Neuronal stem cell (in vitro differentiated cells): ENCODE measurements around the gene DPPA2.

ENCODE experiments used
- DNase-seq: peaks from one replicate; pipeline ENCODE4 v3.0.0-alpha.2; 2013; ENCODE audit warnings: low spot score
- H2AFZ ChIP-seq: one replicate; pipeline ENCODE4 v1.6.1; 2013; ENCODE audit warnings: mild to moderate bottlenecking, low read length, inconsistent platforms
- H2AK5ac ChIP-seq: 2 replicates; pipeline ENCODE4 v1.6.1; 2013; ENCODE audit warnings: low read depth, mild to moderate bottlenecking, inconsistent platforms, low read length, moderate library complexity, mixed read lengths
- H2BK120ac ChIP-seq: 2 replicates; pipeline ENCODE4 v1.6.1; 2013; ENCODE audit warnings: low read depth, mild to moderate bottlenecking, inconsistent platforms, low read length, moderate library complexity, mixed read lengths
- H2BK12ac ChIP-seq: one replicate; pipeline ENCODE4 v1.6.1; 2013; ENCODE audit warnings: low read length, inconsistent platforms
- H2BK15ac ChIP-seq: 2 replicates; pipeline ENCODE4 v1.6.1; 2013; ENCODE audit warnings: mild to moderate bottlenecking, low read length, inconsistent platforms, mixed read lengths
- H2BK5ac ChIP-seq: one replicate; pipeline ENCODE4 v1.6.1; 2013; ENCODE audit warnings: inconsistent platforms, mild to moderate bottlenecking, low read length, moderate library complexity
- H3K14ac ChIP-seq: one replicate; pipeline ENCODE4 v1.6.1; 2013; ENCODE audit warnings: low read length, inconsistent platforms
- H3K18ac ChIP-seq: 2 replicates; pipeline ENCODE4 v1.6.1; 2013; ENCODE audit warnings: low read length, inconsistent platforms
- H3K23ac ChIP-seq: 2 replicates; pipeline ENCODE4 v1.6.1; 2013; ENCODE audit warnings: low read depth, mild to moderate bottlenecking, mixed read lengths, low read length, inconsistent platforms; ENCODE audit not compliant: poor library complexity
- H3K27ac ChIP-seq: replicated peaks from 3 replicates; pipeline ENCODE4 v1.5.1; 2013; ENCODE audit warnings: low read length, inconsistent platforms
- H3K27me3 ChIP-seq, 3 experiments: 2 replicates each; pipeline ENCODE4 v1.6.1; 2013; ENCODE audit warnings: low read length in 3 of 3, mild to moderate bottlenecking in 2 of 3, inconsistent platforms in 1 of 3, low read depth in 1 of 3, mixed read lengths in 1 of 3, moderate library complexity in 1 of 3; ENCODE audit not compliant: control insufficient read depth in 3 of 3, insufficient read depth in 3 of 3
- H3K36me3 ChIP-seq, 2 donors: replicated peaks in 1 of 2; 2 replicates each; pipeline ENCODE4 v1.6.1; 2013; ENCODE audit warnings: low read length in 2 of 2; ENCODE audit not compliant: control insufficient read depth in 2 of 2, insufficient read depth in 2 of 2
- H3K4ac ChIP-seq: 2 replicates; pipeline ENCODE4 v1.6.1; 2013; ENCODE audit warnings: inconsistent platforms, mild to moderate bottlenecking, low read length, moderate library complexity
- H3K4me1 ChIP-seq, 2 donors: 1 replicate in 1 of 2; 2 replicates in 1 of 2; pipeline ENCODE4 v1.6.1; 2013; ENCODE audit warnings: low read length in 2 of 2, low read depth in 1 of 2; ENCODE audit not compliant: control insufficient read depth in 2 of 2, insufficient read depth in 1 of 2
- H3K4me2 ChIP-seq: one replicate; pipeline ENCODE4 v1.6.1; 2013; ENCODE audit warnings: mild to moderate bottlenecking, low read length, inconsistent platforms; ENCODE audit not compliant: insufficient read depth, poor library complexity, severe bottlenecking
- H3K4me3 ChIP-seq, 2 donors: 2 replicates each; pipeline ENCODE4 v1.5.1; 2013; ENCODE audit warnings: low read length in 2 of 2, mild to moderate bottlenecking in 2 of 2, inconsistent platforms in 1 of 2, moderate library complexity in 1 of 2
- H3K79me1 ChIP-seq: one replicate; pipeline ENCODE4 v1.6.1; 2013; ENCODE audit warnings: low read depth, mild to moderate bottlenecking, inconsistent platforms, low read length, moderate library complexity
- H3K9ac ChIP-seq: one replicate; pipeline ENCODE4 v1.6.1; 2013; ENCODE audit warnings: mild to moderate bottlenecking, low read depth, low read length, inconsistent platforms; ENCODE audit not compliant: poor library complexity
- H3K9me3 ChIP-seq, 2 donors: replicated peaks in 1 of 2; 2 replicates each; pipeline versions ENCODE3 to v1.6.1; 2013; ENCODE audit warnings: low read length in 2 of 2, mild to moderate bottlenecking in 2 of 2, inconsistent platforms in 1 of 2, low read depth in 1 of 2, mixed read lengths in 1 of 2, moderate library complexity in 1 of 2; ENCODE audit not compliant: control insufficient read depth in 2 of 2, insufficient read depth in 1 of 2
- H4K8ac ChIP-seq: one replicate; pipeline ENCODE4 v1.6.1; 2013; ENCODE audit warnings: low read depth, mild to moderate bottlenecking, inconsistent platforms, low read length, moderate library complexity
- H4K91ac ChIP-seq: one replicate; pipeline ENCODE4 v1.6.1; 2013; ENCODE audit warnings: low read length, low read depth, mild to moderate bottlenecking, inconsistent platforms; ENCODE audit not compliant: poor library complexity
- WGBS, 2 donors: extraction: QIAGEN DNeasy Blood & Tissue Kit; methylation state at CpG; one replicate each; pipeline ENCODE4 v1.1.7; 2013; ENCODE audit warnings: missing lambda C conversion rate in 2 of 2, mixed read lengths in 1 of 2; ENCODE audit not compliant: insufficient read length in 2 of 2, insufficient replicate concordance in 1 of 2; ENCODE audit errors: extremely low coverage in 2 of 2; 5-methylcytosine and 5-hydroxymethylcytosine counted together

Gene DPPA2

GRCh38 chr3:109334572-109334971 lies 18.3 kb upstream of the DPPA2 start:
- peaks cover 10% of the 10 kb centered on the region in 2 donors for H3K4me1 ChIP-seq
- peaks cover 28 to 57% of the 10 kb centered on the region in 2 donors for H3K36me3 ChIP-seq
- no peak overlapping the region for H3K27ac ChIP-seq
- H3K4me3 ChIP-seq = peak overlapping the region in 1 of 2 donors; percentile 49
- no peak overlapping the region for H2AFZ ChIP-seq
- H3K23ac ChIP-seq = no peak overlapping the region
- H3K4me2 ChIP-seq = peak overlapping the region; percentile 42
- H2BK12ac ChIP-seq = no peak overlapping the region
- H3K14ac ChIP-seq = no peak overlapping the region
- no peak overlapping the region for H3K18ac ChIP-seq
- H3K27me3 ChIP-seq = peaks cover 0 to 2% (median 0%) of the 10 kb centered on the region in 3 experiments
- no CpG with 5 or more reads among the region's 1 CpG for WGBS, 2 donors
- no peak overlapping the region for H4K91ac ChIP-seq
- H2BK120ac ChIP-seq = no peak overlapping the region
- no peak overlapping the region for H4K8ac ChIP-seq
- H3K9ac ChIP-seq = no peak overlapping the region
- H2BK15ac ChIP-seq = no peak overlapping the region
- no peak for DNase-seq
- no peaks in the 10 kb centered on the region for H3K9me3 ChIP-seq
- no peak overlapping the region for H2BK5ac ChIP-seq
- H2AK5ac ChIP-seq = no peak overlapping the region
- no peak overlapping the region for H3K4ac ChIP-seq
- H3K79me1 ChIP-seq = peaks cover 4% of the 10 kb centered on the region

- H3K36me3 ChIP-seq = peaks cover 40 to 84% of the 10 kb centered on the region in 2 donors
- WGBS, 2 donors = no CpG with 5 or more reads among the region's 5 CpGs
Observed at GRCh38 chr3:109331692-109332091, 15.4 kb upstream of the DPPA2 start.

GRCh38 chr3:109330405-109330804 lies 14.1 kb upstream of the DPPA2 start:
- no peak overlapping the region for H2AK5ac ChIP-seq
- no peak overlapping the region for H2AFZ ChIP-seq
- peaks cover 7% of the 10 kb centered on the region in 2 donors for H3K4me1 ChIP-seq
- H3K4me2 ChIP-seq = no peak overlapping the region
- no peak overlapping the region for H2BK5ac ChIP-seq
- H3K9me3 ChIP-seq = no peaks in the 10 kb centered on the region
- H3K9ac ChIP-seq = no peak overlapping the region
- no peak overlapping the region for H3K23ac ChIP-seq
- no peak overlapping the region for H3K4ac ChIP-seq
- no peak overlapping the region for H4K8ac ChIP-seq
- H3K18ac ChIP-seq = no peak overlapping the region
- no peak overlapping the region for H3K14ac ChIP-seq
- H2BK15ac ChIP-seq = no peak overlapping the region
- no CpG with 5 or more reads among the region's 7 CpGs for WGBS, 2 donors
- no peak overlapping the region for H2BK120ac ChIP-seq
- no peak overlapping the region for H4K91ac ChIP-seq
- H3K4me3 ChIP-seq = no peak overlapping the region
- H3K27me3 ChIP-seq = peaks cover 0 to 2% (median 0%) of the 10 kb centered on the region in 3 experiments
- H2BK12ac ChIP-seq = no peak overlapping the region
- no peak for DNase-seq
- H3K79me1 ChIP-seq = peaks cover 6% of the 10 kb centered on the region
- H3K36me3 ChIP-seq = peaks cover 40 to 93% of the 10 kb centered on the region in 2 donors
- H3K27ac ChIP-seq = no peak overlapping the region

More at GRCh38 chr3:109331692-109332091, 15.4 kb upstream of the DPPA2 start:
- Histone ChIP-seq H3K14ac (no peak overlapping the region), H3K4me1 (peaks cover 7% of the 10 kb centered on the region in 2 donors), H2BK5ac (no peak overlapping the region), H3K4me2 (no peak overlapping the region), H2BK120ac (no peak overlapping the region), H2AFZ (no peak overlapping the region), H2AK5ac (no peak overlapping the region), H4K91ac (no peak overlapping the region), H3K9ac (no peak overlapping the region), H3K23ac (no peak overlapping the region), H3K18ac (no peak overlapping the region), H3K9me3 (no peaks in the 10 kb centered on the region), H2BK12ac (no peak overlapping the region), H3K4me3 (no peak overlapping the region), H4K8ac (no peak overlapping the region), H3K27me3 (peaks cover 0 to 2% (median 0%) of the 10 kb centered on the region in 3 experiments), H2BK15ac (no peak overlapping the region), H3K27ac (no peak overlapping the region), H3K79me1 (peaks cover 6% of the 10 kb centered on the region), H3K4ac (no peak overlapping the region)
- no peak for DNase-seq

- H3K18ac ChIP-seq = no peak overlapping the region
- no peak overlapping the region for H2AFZ ChIP-seq
- no peak overlapping the region for H3K4ac ChIP-seq
- WGBS, 2 donors = no CpG with 5 or more reads among the region's 3 CpGs
- no peak overlapping the region for H2BK120ac ChIP-seq
- no peak overlapping the region for H3K9ac ChIP-seq
- no peaks in the 10 kb centered on the region for H3K9me3 ChIP-seq
- H3K27ac ChIP-seq = no peak overlapping the region
- no peak overlapping the region for H3K14ac ChIP-seq
- no peak for DNase-seq
- peaks cover 0 to 5% of the 10 kb centered on the region in 2 donors for H3K4me1 ChIP-seq
- H3K23ac ChIP-seq = no peak overlapping the region
- no peak overlapping the region for H3K4me2 ChIP-seq
- H3K79me1 ChIP-seq = peaks cover 6% of the 10 kb centered on the region
- no peak overlapping the region for H4K8ac ChIP-seq
- H2AK5ac ChIP-seq = no peak overlapping the region
- no peak overlapping the region for H3K4me3 ChIP-seq
- no peak overlapping the region for H2BK15ac ChIP-seq
- H3K36me3 ChIP-seq = peaks cover 33 to 73% of the 10 kb centered on the region in 2 donors
- no peak overlapping the region for H2BK5ac ChIP-seq
- no peak overlapping the region for H2BK12ac ChIP-seq
- H3K27me3 ChIP-seq = peaks cover 0 to 2% (median 0%) of the 10 kb centered on the region in 3 experiments
- no peak overlapping the region for H4K91ac ChIP-seq
Observed at GRCh38 chr3:109328202-109328601, 11.9 kb upstream of the DPPA2 start.
